Psoas muscle (tissue), 8 donors: ENCODE results near the gene CCDC170. TPM values are rescaled to one million over a fixed set of nuclear protein-coding genes. Genes with fewer than 3 reads are reported as not detected.

Experiments
- ATAC-seq, 4 donors: fragments of 200-7000 bp; cut with Tn5 transposase; one replicate each; pipeline ENCODE4 v1.9.1; 2020; ENCODE audit warnings: moderate library complexity in 3 of 4, mild to moderate bottlenecking in 2 of 4
- DNase-seq, 2 donors: peaks; one replicate each; pipeline ENCODE4 v3.0.0-alpha.2; 2020
- H3K27ac ChIP-seq: fragments of 200-600 bp; one replicate; pipeline ENCODE4 v1.8.0; 2022
- H3K27me3 ChIP-seq, 3 donors: fragments of 200-600 bp in 1 of 3; one replicate each; pipeline versions ENCODE4 v1.6.1 to v1.8.0; 2013 to 2022; ENCODE audit warnings: low read length in 2 of 3, mild to moderate bottlenecking in 2 of 3, moderate library complexity in 1 of 3; ENCODE audit not compliant: insufficient read depth in 3 of 3
- H3K36me3 ChIP-seq, 2 donors: fragments of 200-600 bp in 1 of 2; one replicate each; pipeline versions ENCODE4 v1.6.1 to v1.8.0; 2013 to 2022; ENCODE audit warnings: low read depth in 1 of 2, mild to moderate bottlenecking in 1 of 2, moderate library complexity in 1 of 2; ENCODE audit not compliant: insufficient read depth in 1 of 2
- H3K4me1 ChIP-seq: fragments of 200-600 bp; one replicate; pipeline ENCODE4 v1.8.0; 2022
- H3K4me3 ChIP-seq: fragments of 200-600 bp; one replicate; pipeline ENCODE4 v1.8.0; 2022; ENCODE audit warnings: mild to moderate bottlenecking
- H3K9me3 ChIP-seq: fragments of 200-600 bp; one replicate; pipeline ENCODE4 v1.8.0; 2022
- CTCF ChIP-seq: fragments of 200-600 bp; IDR thresholded peaks from one replicate; pipeline ENCODE4 v1.8.0; 2022; ENCODE audit warnings: antibody characterized with exemption
- WGBS, 3 donors: extraction: QIAGEN DNeasy Blood & Tissue Kit; methylation state at CpG; one replicate each; pipeline versions ENCODE4 v1.1.6 to v1.1.7; 2013; 5-methylcytosine and 5-hydroxymethylcytosine counted together
- intact Hi-C, 2 donors: fragments of 100-400 bp; cut with DNase I; formaldehyde crosslinking; loops; one replicate each; pipeline versions ENCODE4 v1.11.0 to v1.14.2; 2022
- polyA plus RNA-seq, 3 donors: library from polyadenylated mRNA; stranded (reverse); fragments of 200-250 nt; gene quantifications; one replicate each; pipeline ENCODE4 v1.2.3, GENCODE V29; 2013
- total RNA-seq, 4 donors: library from RNA; stranded (reverse); fragmentation: NEBNext Ultra II Directional in 2 of 4; extraction: Animal tissue kit (Norgen Biotek cat#: 25700) in 2 of 4; gene quantifications; one replicate each; pipeline versions ENCODE4 v1.2.1 to v1.2.4, GENCODE V29; 2021 to 2023
- donor health status: healthy with polysubstance abuse.
- donor health status: DM: no; HTN: no; CAD: no; lungs with moderate emphysema.
- donor health status: Bipolar disorder and iron deficiency.
- donor health status: healthy.
- donor health status: DM: yes; HTN: yes; CAD: no.
- donor health status: DM: no; HTN: no; CAD: no.
- donor health status: DM: no; HTN: no; CAD: no.
- donor health status: DM: yes; HTN: yes; CAD: no.

CCDC170 gene
- total and polyA plus RNA-seq, 7 donors, result 0.03 to 0.25 (median 0.14) TPM

- H3K27ac ChIP-seq, result no peak overlapping the region
- no peak for DNase-seq
- 86 to 91% (median 91%) methylated on average over 2 of the region's 2 CpGs for WGBS, 3 donors
- H3K9me3 ChIP-seq, result no peaks in the 10 kb centered on the region
- no peaks in the 10 kb centered on the region for H3K4me1 ChIP-seq
- H3K27me3 ChIP-seq, result peaks cover 0 to 1% (median 0%) of the 10 kb centered on the region in 3 donors
- H3K4me3 ChIP-seq, result no peak overlapping the region
- no peak for TF ChIP-seq CTCF
- no peak for ATAC-seq
- intact Hi-C loops, result no loop called here
- no peaks in the 10 kb centered on the region for H3K36me3 ChIP-seq
Observed at GRCh38 chr6:151624071-151624470, 130.3 kb downstream of the CCDC170 start.

- no peak overlapping the region for H3K4me3 ChIP-seq
- no peaks in the 10 kb centered on the region for H3K9me3 ChIP-seq
- intact Hi-C loops, result no loop called here
- DNase-seq (no peak), ATAC-seq (no peak)
- 87 to 92% (median 89%) methylated on average over 5 of the region's 5 CpGs for WGBS, 3 donors
- no peak overlapping the region for H3K27ac ChIP-seq
- H3K36me3 ChIP-seq, result no peaks in the 10 kb centered on the region
- TF ChIP-seq CTCF, result no peak
- H3K27me3 ChIP-seq, result peaks cover 0 to 1% (median 0%) of the 10 kb centered on the region in 3 donors
- H3K4me1 ChIP-seq, result no peaks in the 10 kb centered on the region
Observed at GRCh38 chr6:151624481-151624880, 130.7 kb downstream of the CCDC170 start.

GRCh38 chr6:151624900-151625536 is 131.2 kb downstream of the CCDC170 start:
- no peak for DNase-seq
- H3K9me3 ChIP-seq, result no peaks in the 10 kb centered on the region
- no peaks in the 10 kb centered on the region for H3K36me3 ChIP-seq
- H3K4me3 ChIP-seq, result no peak overlapping the region
- no peaks in the 10 kb centered on the region for H3K27me3 ChIP-seq
- H3K4me1 ChIP-seq, result no peaks in the 10 kb centered on the region
- intact Hi-C loops, result no loop called here
- 91 to 93% (median 92%) methylated on average over 7 of the region's 7 CpGs for WGBS, 3 donors
- ATAC-seq, result no peak
- no peak overlapping the region for H3K27ac ChIP-seq
- TF ChIP-seq CTCF, result no peak

- no peaks in the 10 kb centered on the region for H3K36me3 ChIP-seq
- intact Hi-C loops, result loop anchor here in 1 of 2 donors (1.0 kb wide), 1 partner anchor 15 kb away; no protein-coding TSS in a partner anchor
- ATAC-seq (no peak), DNase-seq (no peak)
- no peak for TF ChIP-seq CTCF
- no peak overlapping the region for H3K4me3 ChIP-seq
- no peaks in the 10 kb centered on the region for H3K27me3 ChIP-seq
- H3K27ac ChIP-seq, result no peak overlapping the region
- H3K4me1 ChIP-seq, result no peaks in the 10 kb centered on the region
- no peaks in the 10 kb centered on the region for H3K9me3 ChIP-seq
- 37 to 54% (median 39%) methylated on average over 3 of the region's 3 CpGs for whole genome bisulfite sequencing, 3 donors
Observed at GRCh38 chr6:151627689-151628444, 134.1 kb downstream of the CCDC170 start.
